HPDE6-E6E7 (cell line): ENCODE data around the gene NFKB2.

Experiments
- DNase-seq: peaks from one replicate; pipeline ENCODE4 v3.0.0; 2011; ENCODE audit warnings: missing footprints; ENCODE audit errors: extremely low spot score

NFKB2 gene

GRCh38 chr10:102408728-102409603, 13.5 kb downstream of the NFKB2 start:
- DNase-seq: no peak

- DNase-seq: no peak
Observed at GRCh38 chr10:102409604-102410428, 14.3 kb downstream of the NFKB2 start.

GRCh38 chr10:102410429-102411073, 15.0 kb downstream of the NFKB2 start:
- no peak for DNase-seq

GRCh38 chr10:102411341-102412255, 16.1 kb downstream of the NFKB2 start:
- DNase-seq: no peak

DNA sequence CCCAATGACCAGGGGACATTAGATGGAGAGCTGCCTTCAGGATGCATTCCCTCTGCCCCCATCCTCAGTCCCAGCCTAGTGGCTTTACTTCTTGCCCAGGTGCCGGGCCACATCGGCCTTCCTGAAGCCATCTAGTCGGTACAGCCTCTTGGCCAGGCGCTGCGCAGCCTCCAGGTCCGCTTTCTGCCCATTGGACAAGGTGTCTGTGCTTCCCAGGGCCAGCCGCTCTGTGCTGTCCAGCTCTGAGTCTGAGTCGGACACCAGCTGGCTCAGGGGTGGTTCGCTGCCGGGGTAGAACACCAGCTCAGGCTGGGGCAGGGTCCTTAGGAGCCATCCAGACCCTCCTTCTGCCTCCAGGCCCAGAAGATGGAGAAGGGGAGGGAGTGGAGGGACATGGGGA, 16.8 kb downstream of the NFKB2 start:
- DNase-seq: no peak

DNA sequence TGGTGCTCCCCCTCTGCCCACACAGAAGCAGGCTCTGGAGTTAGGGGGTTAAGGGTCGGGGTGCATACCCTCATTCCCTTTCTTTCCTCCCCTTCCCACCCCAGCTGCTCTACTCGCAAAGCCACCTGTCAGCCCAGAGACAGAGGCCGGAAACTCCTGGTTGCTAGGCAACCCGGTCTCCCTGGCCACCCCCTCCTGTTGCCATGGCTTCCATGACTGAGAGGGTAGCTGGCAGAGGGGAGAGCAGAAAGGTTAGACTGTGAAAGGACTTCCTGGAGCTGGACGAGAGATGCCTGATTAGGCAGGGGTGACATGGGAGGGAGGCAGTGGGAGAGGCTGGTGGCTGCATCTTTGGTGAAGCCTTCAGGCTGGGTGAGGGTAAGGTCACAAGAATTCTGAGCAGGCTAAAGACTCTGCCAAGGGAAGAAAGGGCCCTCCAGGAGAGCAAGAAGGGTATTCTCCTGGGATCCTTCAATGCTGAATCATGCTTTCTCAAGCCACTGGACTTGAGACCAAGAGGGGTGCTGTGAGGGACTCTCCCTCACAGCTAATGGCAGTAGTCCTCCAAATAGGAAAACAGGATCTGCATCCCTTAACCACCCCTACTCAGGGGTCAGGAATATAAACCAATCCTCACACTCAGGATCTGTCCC, 17.7 kb downstream of the NFKB2 start:
- no peak for DNase-seq

- no peak for DNase-seq
Observed at GRCh38 chr10:102413806-102414561, 18.5 kb downstream of the NFKB2 start.

DNA sequence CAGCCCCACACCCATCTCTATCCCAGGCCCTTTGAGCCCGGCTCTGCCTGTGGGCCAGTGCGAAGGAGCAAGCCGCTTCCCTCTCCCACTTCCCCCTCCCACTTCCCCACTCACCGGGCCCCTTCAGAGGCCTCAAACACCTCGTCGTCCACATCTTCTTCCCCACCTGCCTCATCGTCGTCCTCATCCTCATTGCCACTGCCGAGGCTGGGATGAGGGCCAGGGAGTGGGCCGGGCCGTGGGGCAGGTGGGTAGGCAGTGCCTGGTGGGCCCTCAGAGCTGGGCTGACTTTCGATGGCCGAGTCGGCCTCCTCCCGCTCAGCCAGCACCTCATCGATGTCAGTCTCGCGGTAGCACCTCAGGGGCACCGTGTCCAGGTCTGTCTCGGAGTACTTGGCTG, 19.2 kb downstream of the NFKB2 start:
- DNase-seq: no peak

- DNase-seq: no peak
Observed at GRCh38 chr10:102416283-102416682, 20.8 kb downstream of the NFKB2 start.

- DNase-seq: no peak
Observed at GRCh38 chr10:102416695-102417094, 21.2 kb downstream of the NFKB2 start.

GRCh38 chr10:102418622-102419268, 23.2 kb downstream of the NFKB2 start, which contains the start of gene PSD:
PSD (minus strand) TSS chr10:102418785; CDS start chr10:102417038, 1,747 bp downstream.
- DNase-seq: no peak

- peak; percentile 34 for DNase-seq
Observed at GRCh38 chr10:102419269-102420180, 24.0 kb downstream of the NFKB2 start.

DNA sequence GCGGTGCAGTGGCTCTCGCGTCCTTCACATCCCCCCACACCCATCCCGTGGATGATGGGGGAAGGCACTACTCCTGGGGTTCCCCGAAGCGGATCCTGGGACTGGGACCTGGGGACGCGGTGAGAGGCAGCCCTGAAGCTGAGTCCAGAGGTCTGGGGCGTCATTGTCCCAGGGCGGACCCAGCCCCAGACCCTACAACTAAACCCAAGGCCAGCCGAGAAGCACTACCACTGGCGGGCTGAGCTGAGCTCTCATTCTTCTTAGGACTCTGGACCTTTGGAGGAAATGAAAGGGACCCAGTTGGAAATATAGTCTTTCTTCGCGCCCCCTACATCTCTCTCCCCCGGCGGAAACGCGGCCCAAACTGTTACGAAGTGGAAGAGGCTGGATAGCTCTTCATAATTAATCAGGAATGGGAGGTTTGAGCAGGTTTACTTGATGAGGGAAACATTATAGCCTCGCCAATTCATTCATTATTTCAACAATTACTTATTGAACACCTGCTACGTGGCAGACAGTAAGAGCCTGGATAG, 24.7 kb downstream of the NFKB2 start:
- no peak for DNase-seq

GRCh38 chr10:102420714-102421506, 25.4 kb downstream of the NFKB2 start, which contains the start of gene FBXL15:
FBXL15 (plus strand) TSS chr10:102420836; CDS start chr10:102421130, 294 bp downstream.
- DNase-seq: peak; percentile 92

DNA sequence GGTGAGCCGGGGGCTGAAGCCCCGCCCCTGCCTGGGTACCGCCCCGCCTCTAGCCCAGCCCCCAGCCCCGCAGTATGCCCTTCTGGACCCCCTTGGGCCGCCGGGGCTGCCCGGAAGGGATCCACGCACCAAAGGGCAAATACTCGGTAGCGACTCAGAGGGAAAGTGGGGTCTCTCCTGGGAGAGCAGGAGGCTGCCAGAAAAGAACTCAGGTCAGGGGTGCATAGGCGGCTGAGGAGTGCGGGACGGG, 25.9 kb downstream of the NFKB2 start:
- no peak for DNase-seq

DNA sequence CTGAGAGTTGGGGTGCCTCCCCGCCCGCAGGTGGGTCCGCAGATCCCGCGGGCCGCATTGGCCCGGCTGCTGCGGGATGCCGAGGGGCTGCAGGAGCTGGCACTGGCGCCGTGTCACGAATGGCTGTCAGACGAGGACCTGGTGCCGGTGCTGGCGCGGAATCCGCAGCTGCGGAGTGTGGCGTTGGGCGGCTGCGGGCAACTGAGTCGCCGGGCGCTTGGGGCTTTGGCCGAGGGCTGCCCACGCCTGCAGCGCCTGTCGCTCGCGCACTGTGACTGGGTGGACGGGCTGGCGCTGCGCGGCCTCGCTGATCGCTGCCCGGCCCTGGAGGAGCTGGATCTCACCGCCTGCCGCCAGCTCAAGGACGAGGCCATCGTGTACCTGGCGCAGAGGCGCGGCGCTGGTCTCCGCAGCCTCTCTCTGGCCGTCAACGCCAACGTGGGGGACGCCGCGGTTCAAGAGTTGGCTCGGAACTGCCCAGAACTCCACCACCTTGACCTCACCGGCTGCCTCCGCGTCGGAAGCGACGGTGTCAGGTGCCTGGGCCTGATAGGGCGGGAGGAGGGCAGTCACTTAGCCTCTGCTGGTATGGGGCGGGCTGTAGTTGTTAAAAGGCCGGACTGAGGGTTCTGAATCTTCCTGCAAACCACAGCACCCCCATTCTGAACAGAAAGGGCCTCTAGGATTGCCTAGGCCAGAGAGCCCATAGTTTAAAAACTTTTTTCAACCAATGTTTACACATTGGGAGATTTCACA, 26.4 kb downstream of the NFKB2 start:
- peak; percentile 34 for DNase-seq
